Spleen (tissue), 11 donors: ENCODE data around the gene TAP1. TPM values are rescaled to one million over a fixed set of nuclear protein-coding genes. Genes with fewer than 3 reads are reported as not detected.
A peak's percentile ranks its signal among the peaks of the same experiment; 100 is the strongest.

Source experiments
- DNase-seq: peaks from one replicate; pipeline ENCODE4 v3.0.0-alpha.2; 2020
- H3K27ac ChIP-seq, 8 donors: fragments of 200-600 bp; sonication (generic) in 7 of 8; 1 replicate in 4 of 8; 2 replicates in 4 of 8; pipeline versions ENCODE4 v1.5.0 to v1.8.0; 2016 to 2021; ENCODE audit warnings: inconsistent platforms in 4 of 8, mild to moderate bottlenecking in 4 of 8, moderate library complexity in 1 of 8
- H3K27me3 ChIP-seq, 7 donors: fragments of 200-600 bp; sonication (generic) in 6 of 7; replicated peaks in 1 of 7; 1 replicate in 4 of 7; 2 replicates in 3 of 7; pipeline versions ENCODE4 v1.5.0 to v1.8.0; 2016 to 2021; ENCODE audit warnings: inconsistent platforms in 3 of 7, mild to moderate bottlenecking in 1 of 7
- H3K36me3 ChIP-seq, 6 donors: fragments of 200-600 bp; sonication (generic) in 5 of 6; 1 replicate in 4 of 6; 2 replicates in 2 of 6; pipeline versions ENCODE4 v1.5.0 to v1.8.0; 2016 to 2021; ENCODE audit warnings: inconsistent platforms in 2 of 6
- H3K4me1 ChIP-seq, 6 donors: fragments of 200-600 bp; sonication (generic) in 5 of 6; 1 replicate in 3 of 6; 2 replicates in 3 of 6; pipeline versions ENCODE4 v1.5.0 to v1.8.0; 2016 to 2021; ENCODE audit warnings: inconsistent platforms in 3 of 6
- H3K4me3 ChIP-seq, 8 donors: fragments of 200-600 bp; sonication (generic) in 7 of 8; 1 replicate in 4 of 8; 2 replicates in 4 of 8; pipeline versions ENCODE4 v1.5.0 to v1.8.0; 2016 to 2021; ENCODE audit warnings: inconsistent platforms in 4 of 8, mild to moderate bottlenecking in 4 of 8, moderate library complexity in 2 of 8
- H3K9me3 ChIP-seq, 8 donors: fragments of 200-600 bp; sonication (generic) in 7 of 8; 1 replicate in 4 of 8; 2 replicates in 4 of 8; pipeline versions ENCODE4 v1.5.0 to v1.8.0; 2016 to 2021; ENCODE audit warnings: inconsistent platforms in 4 of 8
- CTCF ChIP-seq, 11 experiments: fragments of 200-600 bp in 7 of 11; fragments of 450-650 bp in 4 of 11; sonication (generic) in 4 of 11; IDR thresholded peaks in 8 of 11; conservative IDR thresholded peaks in 3 of 11; 1 replicate in 7 of 11; 2 replicates in 4 of 11; pipeline versions ENCODE4 v1.4.0 to v1.8.0; 2016 to 2021; ENCODE audit warnings: antibody characterized with exemption in 11 of 11, inconsistent platforms in 4 of 11, mild to moderate bottlenecking in 1 of 11
- POLR2A ChIP-seq, 3 donors: fragments of 450-650 bp; IDR thresholded peaks; one replicate each; pipeline ENCODE4 v1.5.1; 2017; ENCODE audit warnings: antibody characterized with exemption in 3 of 3, mild to moderate bottlenecking in 1 of 3
- POLR2AphosphoS5 ChIP-seq, 3 donors: sonication (generic); formaldehyde crosslinking; IDR thresholded peaks; one replicate each; pipeline ENCODE4 v1.5.1; 2017; ENCODE audit warnings: antibody characterized with exemption in 3 of 3
- WGBS, 5 donors: extraction: QIAGEN DNeasy Blood & Tissue Kit in 3 of 5; methylation state at CpG; one replicate each; pipeline versions ENCODE4 v1.1.5 to v1.1.7; 2013 to 2018; 5-methylcytosine and 5-hydroxymethylcytosine counted together
- intact Hi-C: fragments of 100-400 bp; cut with DNase I; formaldehyde crosslinking; loops from one replicate; pipeline ENCODE4 v1.15.0; 2023; ENCODE audit warnings: low total_unique reads
- polyA plus RNA-seq, 3 donors: library from polyadenylated mRNA; stranded (reverse); fragments of 200-250 nt; gene quantifications; one replicate each; pipeline ENCODE4 v1.2.1, GENCODE V29; 2013
- total RNA-seq, 7 donors: library from RNA; depleted of rRNA in 3 of 7; stranded (reverse); fragments of >200 nt in 3 of 7; fragmentation: NEBNext Ultra II Directional in 4 of 7; extraction: Animal tissue kit (Norgen Biotek cat#: 25700) in 4 of 7; gene quantifications; one replicate each; pipeline versions ENCODE4 v1.1.0 to v1.2.1, GENCODE V29; 2016 to 2021
- donor health status: healthy with polysubstance abuse.
- donor health status: DM: no; HTN: no; CAD: no; lungs with moderate emphysema.
- donor health status: DM: no; HTN: no; CAD: no.
- donor health status: Bipolar disorder and iron deficiency.
- donor health status: healthy.
- donor health status: DM: no; HTN: no; CAD: no.
- donor health status: DM: yes; HTN: yes; CAD: no.

Gene TAP1
- total and polyA plus RNA-seq, 10 donors = 98.5 to 172 (median 147) TPM

DNA sequence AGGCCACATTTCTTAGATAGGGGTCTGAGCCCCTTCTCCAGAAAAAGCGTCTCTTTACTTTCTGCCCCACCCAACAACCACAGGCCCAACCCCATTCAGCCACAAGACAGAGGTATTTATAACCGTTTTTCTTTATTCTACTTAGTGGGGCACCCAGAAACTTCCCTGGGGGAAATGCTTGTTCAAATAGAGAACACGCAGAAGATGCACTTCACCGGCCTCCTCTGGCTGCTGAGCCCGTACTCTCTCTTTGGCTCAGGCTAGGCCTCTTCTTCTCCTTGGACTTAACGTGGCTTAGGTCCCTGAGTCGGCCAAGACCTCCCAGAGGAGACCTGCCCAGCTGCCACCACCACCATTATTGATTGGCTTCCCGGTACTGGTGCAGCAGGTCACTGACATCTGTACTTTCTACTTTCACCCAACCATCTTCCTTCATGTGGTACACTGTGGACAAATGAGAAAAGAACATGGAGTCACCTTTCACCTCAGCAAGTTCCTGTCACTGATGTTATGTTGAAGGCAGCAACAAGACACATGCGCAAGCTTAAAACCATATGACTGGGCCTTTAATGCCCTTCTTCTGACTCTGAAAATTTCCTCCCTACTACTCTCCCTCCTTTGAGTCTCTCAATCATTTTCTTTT is 12.8 kb downstream of the TAP1 start:
- WGBS, 5 donors = 43 to 58% (median 52%) methylated on average over 9 of the region's 9 CpGs
- DNase-seq = no peak
- peak overlapping the region; percentile 44 to 100 (median 98) for H3K27ac ChIP-seq
- H3K36me3 ChIP-seq = peaks cover 0 to 60% (median 35%) of the 10 kb centered on the region in 6 donors
- no peak for TF ChIP-seq POLR2A (IDR thresholded peaks at IDR 0.05)
- no peak for TF ChIP-seq POLR2AphosphoS5 (IDR thresholded peaks at IDR 0.05)
- H3K9me3 ChIP-seq = no peaks in the 10 kb centered on the region
- peaks cover 55 to 85% (median 77%) of the 10 kb centered on the region in 6 donors for H3K4me1 ChIP-seq
- H3K4me3 ChIP-seq = peak overlapping the region in 1 of 8 donors; percentile 92
- H3K27me3 ChIP-seq = no peaks in the 10 kb centered on the region
- intact Hi-C loops = no loop called here

DNA sequence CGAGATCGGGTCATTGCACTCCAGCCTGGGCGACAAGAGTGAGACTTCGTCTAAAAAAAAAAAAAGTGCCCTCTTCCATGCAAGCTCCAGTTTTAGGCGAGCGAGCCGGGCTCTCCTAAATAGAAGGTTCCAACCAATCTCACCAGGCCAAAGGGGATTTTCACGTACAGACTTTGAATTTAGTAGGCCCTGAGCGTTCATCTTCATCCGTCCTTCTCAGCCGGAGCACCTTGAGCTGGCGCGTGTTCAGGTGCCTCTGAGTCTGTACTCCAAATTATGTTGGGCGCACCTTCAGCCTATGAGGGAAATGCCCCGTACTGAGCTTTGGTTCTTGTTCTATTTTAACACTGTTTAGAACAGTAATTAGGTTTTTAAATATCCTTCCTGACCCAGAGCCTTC is 14.1 kb downstream of the TAP1 start:
- Histone ChIP-seq H3K4me3 (no peak overlapping the region), H3K36me3 (peaks cover 0 to 64% (median 42%) of the 10 kb centered on the region in 6 donors), H3K9me3 (no peaks in the 10 kb centered on the region), H3K27me3 (no peaks in the 10 kb centered on the region), H3K27ac (peak overlapping the region; percentile 44 to 100 (median 97)), H3K4me1 (peaks cover 51 to 87% (median 69%) of the 10 kb centered on the region in 6 donors)
- 84 to 91% (median 87%) methylated on average over 15 of the region's 15 CpGs for WGBS, 5 donors
- DNase-seq = no peak
- TF ChIP-seq POLR2AphosphoS5 (IDR thresholded peaks at IDR 0.05) (no peak), CTCF (IDR thresholded peaks at IDR 0.05 in 8 of 11, conservative IDR thresholded peaks at IDR 0.05 in 3 of 11) (no peak), POLR2A (IDR thresholded peaks at IDR 0.05) (no peak)
- intact Hi-C loops = no loop called here

DNA sequence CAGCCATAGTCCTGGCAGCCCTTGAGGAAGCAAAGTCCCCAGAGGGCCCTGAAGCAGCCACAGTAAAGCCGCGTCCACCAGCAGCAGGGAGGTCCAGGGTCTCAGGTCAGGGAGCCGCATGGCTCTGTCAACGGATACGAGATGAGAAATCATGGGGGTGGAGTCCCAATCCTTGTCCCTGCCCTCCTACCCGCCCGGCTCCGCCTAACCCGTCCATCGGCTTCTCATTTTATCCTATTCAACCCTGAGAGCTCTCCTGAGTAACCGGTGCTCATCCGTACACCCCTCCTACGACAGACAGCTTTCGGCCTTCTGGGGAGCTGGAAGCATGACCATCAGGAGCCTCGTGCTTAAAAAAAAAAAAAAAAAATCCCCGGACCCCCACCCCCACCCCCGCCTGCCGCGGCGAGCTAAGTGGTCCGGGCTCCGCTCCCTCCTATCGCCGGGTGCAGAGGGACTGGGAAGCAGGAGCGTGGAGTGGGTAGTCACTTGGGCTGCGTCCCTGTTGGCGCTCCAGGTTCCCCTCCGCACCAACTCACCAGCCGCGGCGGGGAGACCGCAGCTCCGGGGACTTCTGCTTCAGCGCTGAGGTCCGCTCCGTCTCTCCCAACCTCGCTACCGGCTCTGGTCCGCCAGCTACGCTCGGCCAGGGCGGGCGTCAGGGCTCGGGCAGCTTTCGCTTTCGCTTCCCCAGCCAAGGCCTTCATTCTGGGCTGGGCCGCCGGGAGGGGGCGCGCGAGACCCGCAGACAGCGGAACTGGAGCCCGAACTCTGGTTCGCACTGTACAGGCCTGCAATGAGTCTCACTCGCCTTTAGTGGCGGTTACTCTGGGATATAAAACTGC is 15.2 kb downstream of the TAP1 start, which contains the start of gene TAP2:
Gene TAP2, minus strand, starts transcription at position 626 of the 845 bp plus-strand sequence. Its CDS starts 506 bp downstream, at position 120.
- Histone ChIP-seq H3K27me3 (no peaks in the 10 kb centered on the region), H3K36me3 (peaks cover 0 to 75% (median 52%) of the 10 kb centered on the region in 6 donors), H3K9me3 (no peaks in the 10 kb centered on the region), H3K4me3 (peak within 1 kb of the TSS; percentile 70 to 90 (median 85)), H3K4me1 (peaks cover 50 to 96% (median 72%) of the 10 kb centered on the region in 6 donors), H3K27ac (peak within 1 kb of the TSS; percentile 91 to 100 (median 97))
- intact Hi-C loops = no loop called here
- TF ChIP-seq POLR2AphosphoS5 (IDR thresholded peaks at IDR 0.05) = peak; percentile 95 to 98 (median 98)
- TF ChIP-seq CTCF (IDR thresholded peaks at IDR 0.05 in 8 of 11, conservative IDR thresholded peaks at IDR 0.05 in 3 of 11) = peak; percentile 97 to 100 (median 99)
- TF ChIP-seq POLR2A (IDR thresholded peaks at IDR 0.05) = peak in 2 of 3 donors; percentile 82 to 83
- 0 to 1% (median 0%) methylated on average over 30 to 57 of the region's 57 CpGs for WGBS, 5 donors
- DNase-seq = peak; percentile 100

GRCh38 chr6:32837651-32838113 is 15.8 kb downstream of the TAP1 start:
- H3K4me3 ChIP-seq = peak overlapping the region; percentile 70 to 90 (median 85)
- H3K27ac ChIP-seq = peak overlapping the region; percentile 91 to 100 (median 97)
- intact Hi-C loops = no loop called here
- H3K9me3 ChIP-seq = no peaks in the 10 kb centered on the region
- H3K4me1 ChIP-seq = peaks cover 44 to 95% (median 68%) of the 10 kb centered on the region in 6 donors
- TF ChIP-seq POLR2AphosphoS5 (IDR thresholded peaks at IDR 0.05) = no peak
- TF ChIP-seq CTCF (IDR thresholded peaks at IDR 0.05 in 8 of 11, conservative IDR thresholded peaks at IDR 0.05 in 3 of 11) = no peak
- TF ChIP-seq POLR2A (IDR thresholded peaks at IDR 0.05) = no peak
- no peaks in the 10 kb centered on the region for H3K27me3 ChIP-seq
- no peak for DNase-seq
- WGBS, 5 donors = 17 to 52% (median 23%) methylated on average over 4 to 12 of the region's 12 CpGs
- peaks cover 0 to 79% (median 54%) of the 10 kb centered on the region in 6 donors for H3K36me3 ChIP-seq
